GM21717 (cell line): Measurements from ENCODE around the gene SLC39A1.
"Not testable (repeated sequence)": the region's sequence is repeated elsewhere in the genome, so short reads cannot be mapped to it uniquely, and the experiment has no call there.

Experiments
- ATAC-seq: cut with Tn5 transposase; IDR thresholded peaks from one replicate; pipeline ENCODE4 v1.9.1; 2021; ENCODE audit warnings: mild to moderate bottlenecking, moderate library complexity; ENCODE audit not compliant: unreplicated experiment

SLC39A1 gene

DNA sequence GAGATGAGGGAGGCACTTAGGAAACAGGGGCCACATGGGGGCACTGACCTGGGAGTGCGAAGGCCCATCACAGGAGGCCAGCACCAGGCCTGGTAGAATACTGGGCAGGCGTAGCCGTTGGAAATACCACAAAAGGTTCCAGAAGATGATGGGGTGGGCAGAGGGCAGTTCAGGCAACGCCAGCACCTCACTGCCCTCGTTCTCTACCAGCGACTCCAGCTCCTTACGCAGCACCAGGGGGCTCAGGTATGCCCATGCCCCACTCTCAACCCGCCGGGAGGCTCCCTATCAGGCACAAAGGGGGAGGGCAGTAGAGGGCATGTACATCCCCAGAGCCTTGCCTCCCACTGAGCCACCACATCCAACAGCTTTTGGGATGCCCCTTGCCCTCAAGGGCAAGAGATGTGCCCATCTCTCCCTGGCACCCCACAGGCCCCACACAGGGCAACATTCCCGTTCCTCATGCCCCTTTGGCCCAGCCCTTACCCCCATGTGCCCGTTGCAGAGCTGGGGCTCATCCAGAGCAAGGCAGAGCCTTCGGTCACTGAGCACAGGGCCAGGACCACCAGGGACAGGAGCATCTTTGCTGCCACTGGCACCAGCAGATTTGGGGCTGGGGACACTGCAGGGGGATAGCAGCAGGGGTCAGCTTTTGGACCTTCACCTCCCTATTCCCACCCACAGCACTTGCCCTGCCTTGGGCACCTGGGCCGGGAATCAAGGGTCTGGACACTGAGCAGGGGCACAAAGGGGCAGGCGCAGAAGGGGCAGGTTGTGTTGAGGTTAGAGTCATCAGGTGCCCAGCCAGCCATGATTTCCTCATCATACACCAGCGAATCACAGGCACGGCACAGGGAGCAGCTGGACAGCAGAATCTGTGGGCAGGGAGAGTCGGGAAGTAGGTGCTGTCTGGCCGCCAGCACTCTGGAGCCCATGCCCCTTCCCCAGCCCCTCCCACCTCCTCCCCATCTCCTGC, 30.9 kb downstream of the SLC39A1 start:
- no peak for ATAC-seq

DNA sequence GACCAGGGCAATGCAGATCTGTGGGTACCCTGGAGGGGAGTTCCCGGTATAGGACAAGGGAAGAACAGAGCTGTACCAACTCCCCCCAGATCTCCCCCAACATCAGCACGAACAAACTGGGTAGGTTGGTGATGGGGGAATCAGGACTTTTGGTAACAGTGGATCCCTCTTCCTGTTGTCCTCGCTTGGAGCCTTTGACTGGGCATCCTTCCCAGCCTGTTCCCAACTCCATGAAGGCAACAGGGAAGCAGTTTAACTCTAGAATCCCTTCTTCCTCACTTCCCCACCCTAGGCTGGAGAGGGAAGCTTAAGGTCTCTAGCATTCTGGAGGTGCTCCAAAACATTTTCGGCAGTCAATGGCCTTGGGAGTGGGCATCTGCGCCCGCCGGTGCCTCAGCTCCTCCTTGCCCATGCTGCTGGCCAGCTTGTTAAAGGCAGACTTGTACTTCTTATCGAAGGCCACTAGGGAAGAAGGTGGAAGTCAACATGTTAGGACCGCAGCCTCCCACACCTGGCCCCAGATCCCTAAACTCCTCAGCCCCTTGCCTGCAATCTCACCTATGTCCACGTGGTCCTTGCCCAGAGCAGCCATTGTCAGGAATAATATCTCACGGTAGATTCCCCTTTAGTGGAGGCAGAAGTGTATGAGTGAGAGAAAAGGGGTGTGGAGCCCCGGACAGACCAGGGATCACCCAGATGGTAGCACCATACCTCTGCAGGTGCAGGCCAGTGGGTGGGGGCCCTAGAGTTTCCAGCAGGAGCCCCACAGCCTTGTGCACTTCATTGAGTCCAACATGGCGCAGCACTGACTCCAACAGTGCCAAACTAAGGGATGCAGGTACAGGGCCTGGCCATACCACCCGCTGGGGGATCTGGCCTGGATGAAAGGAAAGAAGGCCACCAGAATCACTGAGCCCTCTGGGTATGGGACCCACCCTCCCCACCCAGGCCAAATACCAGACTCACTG, 33.1 kb downstream of the SLC39A1 start:
- ATAC-seq: no peak

DNA sequence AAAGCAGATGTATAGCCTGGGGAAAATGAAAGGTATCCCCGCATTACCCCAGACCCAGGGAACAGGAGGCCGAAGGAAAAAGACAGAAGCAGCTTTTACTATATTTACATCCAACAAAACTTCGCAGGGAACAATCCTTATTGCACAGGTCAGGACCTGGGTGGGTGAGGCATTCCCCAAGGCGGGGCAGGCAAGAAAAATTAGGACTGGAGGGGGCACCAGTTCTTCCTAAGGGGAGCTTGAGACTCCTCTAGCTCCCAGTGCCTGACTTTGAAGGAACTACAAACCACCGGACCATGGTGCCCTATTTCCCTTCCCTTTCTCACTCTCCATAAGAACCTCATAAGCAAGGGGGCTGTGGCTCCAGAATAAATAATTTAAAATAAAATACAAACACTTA, 33.9 kb downstream of the SLC39A1 start:
- ATAC-seq: no peak

DNA sequence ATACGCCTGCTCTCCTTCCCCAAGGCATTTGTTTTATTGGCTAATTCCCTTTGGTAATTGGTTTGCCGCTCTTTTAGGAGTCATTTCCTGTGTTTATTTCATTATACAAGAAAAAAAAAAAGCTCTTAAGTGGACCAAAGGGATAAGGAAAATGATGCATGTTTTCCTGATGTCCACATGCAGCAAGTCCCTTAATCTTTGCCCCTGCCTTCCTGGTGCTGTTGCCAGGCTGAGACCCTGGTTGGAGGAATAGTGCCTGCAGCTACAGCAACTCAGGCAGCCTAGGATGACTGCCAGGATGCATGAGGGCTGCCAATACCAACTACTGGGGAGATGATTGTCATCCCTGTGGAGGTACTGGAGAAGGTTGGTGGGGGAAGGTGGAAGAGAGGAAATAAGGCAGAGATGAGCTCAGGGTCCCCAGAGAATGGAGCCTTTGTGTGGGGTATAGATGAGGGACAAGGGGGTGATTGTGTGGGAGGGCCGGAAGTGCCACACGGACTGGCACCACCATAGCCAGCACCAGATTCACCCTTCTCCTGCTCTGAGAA, 34.5 kb downstream of the SLC39A1 start:
- no peak for ATAC-seq

DNA sequence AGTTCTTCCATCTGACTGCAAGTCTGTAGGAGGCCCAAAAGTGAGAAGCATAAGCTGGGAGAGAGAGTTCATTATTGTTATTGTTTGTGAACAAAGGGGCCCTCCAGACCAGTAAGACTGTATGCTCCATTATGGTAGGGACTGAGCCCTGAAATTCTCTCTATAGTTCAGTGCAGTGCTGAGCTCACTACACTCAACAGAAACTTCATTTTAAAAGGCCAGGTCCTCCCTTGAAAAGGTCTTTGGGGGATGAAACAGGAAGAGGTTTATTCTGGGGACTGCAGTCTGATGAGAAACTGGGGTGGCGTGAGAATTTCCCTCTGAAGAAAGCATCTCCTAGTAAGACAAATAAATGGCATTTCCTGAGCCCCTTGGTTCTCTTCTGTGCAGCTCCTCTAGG, 35.1 kb downstream of the SLC39A1 start:
- no peak for ATAC-seq

DNA sequence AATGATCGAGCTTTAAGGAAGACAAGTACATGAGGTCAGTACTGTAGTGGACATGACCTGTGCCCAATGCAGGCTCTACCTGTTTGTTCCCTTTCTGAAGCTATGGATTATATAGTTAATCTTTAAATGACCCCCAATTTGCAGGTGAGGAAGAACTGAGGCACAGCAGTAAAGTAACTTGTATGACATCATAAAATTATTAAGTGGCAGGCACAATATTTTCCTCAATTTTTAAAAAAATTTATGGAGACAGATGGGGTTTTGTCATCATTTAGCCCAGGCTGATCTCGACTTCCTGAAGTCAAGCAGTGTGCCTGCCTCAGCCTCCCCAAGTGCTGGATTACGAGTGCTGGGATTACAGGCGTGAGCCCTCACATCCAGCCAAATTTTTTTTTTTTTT, 36.9 kb downstream of the SLC39A1 start:
- no peak for ATAC-seq

DNA sequence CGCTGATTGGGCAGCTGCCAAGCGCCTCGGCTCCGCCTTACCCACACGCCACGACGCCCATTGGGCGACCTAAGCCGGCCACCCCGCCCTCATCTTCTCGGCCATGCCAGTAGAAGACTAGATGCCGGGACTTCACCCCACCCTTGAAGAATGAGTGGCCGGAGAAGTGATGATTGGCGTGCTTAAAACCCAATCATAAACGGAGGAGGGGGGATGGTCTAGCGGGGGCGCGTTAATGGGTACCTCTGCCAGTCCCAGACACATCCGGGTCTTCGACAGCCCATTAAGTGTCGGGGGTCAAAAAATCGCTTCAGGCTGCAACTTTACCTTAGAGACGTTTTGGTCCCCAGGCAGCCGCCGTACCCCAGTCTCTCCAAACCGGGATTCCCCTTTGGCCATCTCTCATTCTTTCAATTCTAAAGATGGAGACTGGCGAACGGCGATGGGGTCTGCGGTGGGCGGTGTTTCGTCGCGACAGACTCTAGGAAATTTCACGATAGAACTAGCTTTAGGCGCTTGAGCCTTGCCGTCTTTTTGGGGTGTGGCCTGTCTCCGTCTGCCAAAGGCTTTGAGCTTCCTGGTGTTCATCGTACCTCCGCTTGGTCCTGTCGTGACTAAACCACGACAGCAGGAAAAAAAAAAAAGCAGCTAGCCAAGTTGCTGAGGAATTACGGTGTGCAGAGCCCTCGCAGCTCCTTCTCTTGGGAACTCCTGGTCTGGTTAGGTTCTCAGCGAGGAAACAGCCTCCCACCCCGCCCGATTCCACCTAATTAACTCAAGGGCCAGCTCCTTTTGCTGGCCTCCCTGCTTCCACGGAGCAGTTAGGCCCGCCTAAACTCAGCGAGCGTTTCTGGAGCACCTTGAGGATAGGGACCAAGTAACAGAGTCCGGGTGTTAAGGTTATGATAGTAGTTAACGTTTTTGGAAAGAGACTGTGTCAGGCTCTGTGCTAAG, 40.1 kb downstream of the SLC39A1 start, which contains the start of gene GATAD2B:
GATAD2B (minus strand) TSS at position 1 of the 954 bp plus-strand sequence. CDS start 94,625 bp downstream, outside the sequence.
- ATAC-seq: peak; percentile 93

DNA sequence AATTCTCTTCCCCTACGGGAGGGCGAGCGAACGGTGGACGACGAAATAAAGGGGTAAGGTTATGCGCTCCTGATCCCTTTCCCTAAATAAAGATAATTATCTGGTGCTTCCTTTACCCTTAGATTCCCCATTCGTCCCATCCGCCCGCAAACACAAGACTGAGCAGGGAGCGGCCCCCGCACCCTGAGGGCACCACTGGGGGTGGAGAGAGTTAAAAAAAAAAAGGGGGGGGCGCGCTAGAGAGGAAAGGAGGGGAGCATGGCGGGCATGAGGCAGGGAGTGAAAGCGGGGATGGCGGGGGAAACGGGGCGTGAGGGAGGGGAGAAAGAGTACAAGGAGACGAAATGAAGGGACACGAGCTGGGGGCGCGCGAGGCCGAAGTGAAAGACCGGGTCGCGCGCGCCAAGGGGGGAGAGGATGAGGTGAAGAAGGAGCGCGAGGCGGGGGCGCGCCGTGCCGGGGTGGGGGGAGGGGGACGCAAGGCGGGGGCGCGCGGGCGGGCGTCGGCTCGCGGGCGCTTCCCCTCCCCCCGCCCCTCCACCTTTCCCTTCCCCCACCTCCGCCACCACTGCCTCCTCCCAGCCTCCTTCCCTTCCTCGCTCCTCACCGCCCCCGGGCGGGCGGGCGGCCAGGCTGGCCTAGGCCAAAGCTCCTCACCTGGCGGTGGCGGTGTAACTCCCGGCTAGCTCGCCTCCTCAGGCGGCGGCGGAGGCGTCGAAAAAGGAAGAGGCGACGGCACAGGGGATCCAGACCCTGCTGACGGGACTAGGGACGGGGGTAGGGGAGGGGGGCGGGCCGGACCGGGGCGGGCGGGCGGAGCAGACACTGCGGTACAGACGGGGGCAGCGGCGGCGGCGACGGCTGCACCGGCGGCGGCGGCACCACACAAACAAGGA, 41.0 kb downstream of the SLC39A1 start:
- ATAC-seq: peak; percentile 32

DNA sequence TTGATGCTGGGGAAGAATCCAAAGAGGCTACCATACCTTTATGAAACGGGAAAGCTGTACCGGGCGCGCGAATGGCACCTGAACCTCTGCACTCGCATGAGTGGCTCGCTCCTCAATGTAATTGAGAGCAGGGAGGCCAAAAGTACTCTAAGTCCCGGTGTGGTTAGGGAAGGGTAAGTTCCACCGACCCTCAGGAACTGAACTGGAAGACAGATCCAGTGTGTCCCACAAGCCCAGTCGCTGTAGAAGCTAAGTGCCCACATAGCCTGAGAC, 41.6 kb downstream of the SLC39A1 start:
- ATAC-seq: no peak

DNA sequence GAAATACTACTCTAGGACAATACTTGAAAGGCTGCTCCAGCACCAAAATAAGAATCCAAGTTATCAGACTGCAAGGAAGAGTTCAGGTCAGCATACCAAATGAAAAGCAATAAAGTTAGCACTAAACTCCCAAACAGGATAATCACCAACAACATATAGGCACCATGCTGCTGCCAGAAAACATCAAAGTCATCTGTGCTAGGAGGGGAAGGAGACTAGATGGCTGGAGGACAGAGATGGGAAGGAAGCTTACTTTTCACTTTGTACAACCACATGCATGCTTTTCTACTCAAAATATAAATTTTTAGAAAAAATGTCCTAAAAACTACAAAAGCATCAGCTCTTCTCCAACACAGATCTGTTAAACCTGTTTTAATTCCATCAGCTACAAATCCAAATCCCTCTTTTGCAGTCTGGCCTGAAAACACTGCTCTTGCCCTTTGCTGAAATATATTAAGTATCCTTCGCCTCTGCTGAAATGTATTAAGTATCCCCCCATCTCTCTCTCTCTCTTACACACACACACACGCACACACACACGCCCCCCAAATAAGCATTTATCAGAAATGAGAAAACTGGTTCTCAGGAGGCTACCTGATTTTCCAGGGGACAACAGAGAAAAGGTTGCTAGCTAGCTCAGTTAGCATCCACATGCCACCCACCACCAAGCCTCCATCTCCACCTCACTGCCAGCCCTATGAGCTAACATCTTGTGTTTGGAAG, 42.1 kb downstream of the SLC39A1 start:
- no peak for ATAC-seq

DNA sequence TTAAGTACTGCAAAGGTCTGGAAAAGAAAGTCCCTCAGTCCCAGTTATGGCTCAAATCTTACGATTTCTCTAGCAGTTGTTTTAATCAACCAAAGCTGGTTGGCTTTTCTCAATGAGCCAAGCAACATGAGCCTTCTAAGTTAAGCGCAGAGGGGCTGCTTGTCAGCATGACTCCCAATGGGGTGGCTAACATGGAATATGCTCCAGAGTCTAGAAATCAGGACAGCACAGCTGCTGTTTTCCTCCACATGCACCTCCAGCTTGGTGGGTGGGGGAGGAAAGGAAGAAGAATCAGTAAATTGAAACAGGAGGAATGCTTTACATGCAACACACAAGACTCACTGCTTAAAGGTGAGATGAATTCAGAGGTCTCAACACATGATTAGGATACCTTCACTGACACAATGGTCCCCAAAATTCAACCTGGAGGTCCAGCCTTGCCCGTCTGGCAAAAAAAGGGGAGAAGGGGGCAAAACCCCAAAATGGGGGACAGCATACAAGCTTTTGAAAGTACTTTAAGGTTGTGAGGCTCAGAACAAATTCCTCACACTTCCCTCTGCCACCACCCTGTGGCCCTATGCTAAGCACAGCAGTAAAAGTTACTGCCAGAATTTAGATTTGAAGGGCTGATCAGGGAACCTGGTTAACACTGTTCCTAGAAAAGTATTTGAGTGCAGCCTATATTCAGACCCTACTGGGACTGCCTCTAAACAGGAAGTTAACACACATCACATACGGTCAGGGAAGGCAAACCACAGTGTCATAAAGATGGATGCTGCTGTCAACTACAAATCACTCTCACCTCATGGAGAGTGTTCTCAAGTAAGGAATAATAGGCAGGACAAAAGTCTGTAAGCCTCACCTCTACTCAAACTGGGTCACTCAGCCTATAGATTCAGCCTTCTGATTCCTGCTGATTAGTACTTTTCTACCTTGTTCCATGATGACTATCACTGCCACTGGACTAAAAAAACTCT, 43.2 kb downstream of the SLC39A1 start:
- no peak for ATAC-seq

DNA sequence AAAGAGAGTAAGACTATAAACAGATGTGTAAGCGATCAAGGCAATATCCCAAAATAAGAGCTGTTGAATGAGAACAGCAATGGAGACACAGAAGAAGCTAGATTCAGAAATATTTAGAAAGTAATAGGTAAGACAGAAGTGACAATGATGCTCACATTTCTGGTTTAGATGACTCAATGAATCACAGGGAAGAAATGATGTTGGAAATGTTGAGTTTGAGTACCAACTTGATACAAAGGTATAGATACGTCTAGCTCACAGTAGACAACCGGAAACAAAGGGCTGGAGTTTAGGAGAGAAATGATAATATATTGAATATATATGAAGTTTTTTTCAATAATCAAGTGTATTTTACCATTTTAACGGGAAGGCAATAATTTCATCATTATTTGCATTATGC, 47.0 kb downstream of the SLC39A1 start:
- ATAC-seq: no peak

DNA sequence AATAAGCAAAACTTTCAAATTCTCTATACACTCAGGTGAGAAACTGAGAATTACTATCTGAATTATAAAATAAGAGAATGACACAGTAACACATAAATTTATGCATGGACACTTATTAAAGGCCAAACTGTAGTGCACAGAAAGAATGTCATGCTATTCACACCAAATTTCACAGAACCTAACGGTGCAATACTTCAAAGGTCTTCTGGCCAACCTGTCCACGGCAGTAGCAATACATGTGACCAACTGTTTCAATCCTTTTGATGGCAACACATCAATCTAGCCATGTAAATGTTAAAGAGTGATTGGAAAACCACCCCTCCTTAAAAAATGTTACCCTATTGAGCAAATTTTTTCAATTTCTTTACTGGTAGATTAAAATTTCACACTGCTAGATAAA, 51.0 kb downstream of the SLC39A1 start:
- no peak for ATAC-seq

DNA sequence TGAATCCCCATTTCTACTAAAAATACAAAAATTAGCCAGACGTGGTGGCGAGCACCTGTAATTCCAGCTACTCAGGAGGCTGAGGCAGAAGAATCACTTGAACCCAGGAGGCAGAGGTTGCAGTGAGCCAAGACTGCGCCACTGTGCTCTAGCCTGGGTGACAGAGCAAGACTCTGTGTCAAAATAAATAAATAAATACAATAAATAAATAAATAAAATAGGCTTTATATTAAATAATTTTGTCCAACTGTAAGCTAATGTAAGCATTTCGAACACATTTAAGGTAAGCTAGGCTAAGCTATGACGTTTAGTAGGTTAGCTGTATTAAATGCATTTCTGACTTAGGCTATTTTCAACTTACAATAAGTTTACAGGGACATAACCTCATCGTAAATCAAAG, 52.8 kb downstream of the SLC39A1 start:
- ATAC-seq: not testable (repeated sequence)
